ENCODE measurements around the gene CMTM5. TPM values are rescaled to one million over a fixed set of nuclear protein-coding genes. Genes with fewer than 3 reads are reported as not detected.

CMTM5 gene
- total RNA-seq, 1 experiment from 2014 or later: not detected

- Histone ChIP-seq H3K36me3 (ENCODE audit: control insufficient read depth, insufficient read depth, low read length) (no peaks in the 10 kb centered on the region), H3K9me3 (no peaks in the 10 kb centered on the region), H3K27me3 (replicated peaks; ENCODE audit: control insufficient read depth, insufficient read depth, low read length) (no peaks in the 10 kb centered on the region), H3K4me1 (no peaks in the 10 kb centered on the region), H3K4me3 (ENCODE audit: low read depth, low read length) (no peak overlapping the region)
- TF ChIP-seq, protein P1, sequence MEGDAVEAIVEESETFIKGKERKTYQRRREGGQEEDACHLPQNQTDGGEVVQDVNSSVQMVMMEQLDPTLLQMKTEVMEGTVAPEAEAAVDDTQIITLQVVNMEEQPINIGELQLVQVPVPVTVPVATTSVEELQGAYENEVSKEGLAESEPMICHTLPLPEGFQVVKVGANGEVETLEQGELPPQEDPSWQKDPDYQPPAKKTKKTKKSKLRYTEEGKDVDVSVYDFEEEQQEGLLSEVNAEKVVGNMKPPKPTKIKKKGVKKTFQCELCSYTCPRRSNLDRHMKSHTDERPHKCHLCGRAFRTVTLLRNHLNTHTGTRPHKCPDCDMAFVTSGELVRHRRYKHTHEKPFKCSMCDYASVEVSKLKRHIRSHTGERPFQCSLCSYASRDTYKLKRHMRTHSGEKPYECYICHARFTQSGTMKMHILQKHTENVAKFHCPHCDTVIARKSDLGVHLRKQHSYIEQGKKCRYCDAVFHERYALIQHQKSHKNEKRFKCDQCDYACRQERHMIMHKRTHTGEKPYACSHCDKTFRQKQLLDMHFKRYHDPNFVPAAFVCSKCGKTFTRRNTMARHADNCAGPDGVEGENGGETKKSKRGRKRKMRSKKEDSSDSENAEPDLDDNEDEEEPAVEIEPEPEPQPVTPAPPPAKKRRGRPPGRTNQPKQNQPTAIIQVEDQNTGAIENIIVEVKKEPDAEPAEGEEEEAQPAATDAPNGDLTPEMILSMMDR (IDR thresholded peaks at IDR 0.05; ENCODE audit: insufficient read depth in 1 of 2, low read depth in 1 of 2, low read length in 1 of 2, severe bottlenecking in 1 of 2, unreplicated experiment in 1 of 2): no peak
- Mint-ChIP-seq H3K9me3 (ENCODE audit: unreplicated experiment) (no peaks in the 10 kb centered on the region), H3K27ac (ENCODE audit: unreplicated experiment) (no peak overlapping the region), H3K27me3 (ENCODE audit: insufficient read depth, unreplicated experiment) (peaks cover 9% of the 10 kb centered on the region), H3K4me1 (ENCODE audit: low read depth, unreplicated experiment) (no peaks in the 10 kb centered on the region), H3K36me3 (ENCODE audit: insufficient read depth, unreplicated experiment) (no peaks in the 10 kb centered on the region), H3K4me3 (ENCODE audit: unreplicated experiment) (no peak overlapping the region)
- intact Hi-C loops (cut with micrococcal nuclease; ENCODE audit: unreplicated experiment): loop anchor here (2.0 to 10.0 kb wide), 3 partner anchors 29 to 273 kb away; partner anchors contain the start of genes NGDN and SLC22A17
- ChIA-PET POLR2A (no interaction called here), CTCF (interaction anchor here (0.5 to 0.6 kb wide), 2 partner anchors 12 to 165 kb away, joined by 3 to 4 read pairs; no protein-coding TSS in a partner anchor)
- no peak for DNase-seq
- BruUV-seq (replicated peaks): no TSS peak
Observed at GRCh38 chr14:23381871-23382270, 5.0 kb downstream of the CMTM5 start.

GRCh38 chr14:23382276-23382675 lies 5.4 kb downstream of the CMTM5 start:
- TF ChIP-seq, protein P1 (IDR thresholded peaks at IDR 0.05; ENCODE audit: insufficient read depth in 1 of 2, low read depth in 1 of 2, low read length in 1 of 2, severe bottlenecking in 1 of 2, unreplicated experiment in 1 of 2): no peak
- intact Hi-C loops (cut with micrococcal nuclease; ENCODE audit: unreplicated experiment): loop anchor here (5.0 to 10.0 kb wide), 2 partner anchors 85 to 273 kb away; partner anchors contain the start of gene NGDN
- no peak overlapping the region for H3K4me3 Mint-ChIP-seq (ENCODE audit: unreplicated experiment)
- no peaks in the 10 kb centered on the region for H3K9me3 Mint-ChIP-seq (ENCODE audit: unreplicated experiment)
- H3K36me3 Mint-ChIP-seq (ENCODE audit: insufficient read depth, unreplicated experiment): no peaks in the 10 kb centered on the region
- Histone ChIP-seq H3K36me3 (ENCODE audit: control insufficient read depth, insufficient read depth, low read length) (no peaks in the 10 kb centered on the region), H3K4me1 (no peaks in the 10 kb centered on the region), H3K27me3 (replicated peaks; ENCODE audit: control insufficient read depth, insufficient read depth, low read length) (no peaks in the 10 kb centered on the region), H3K4me3 (ENCODE audit: low read depth, low read length) (no peak overlapping the region), H3K9me3 (no peaks in the 10 kb centered on the region)
- no peak overlapping the region for H3K27ac Mint-ChIP-seq (ENCODE audit: unreplicated experiment)
- no peaks in the 10 kb centered on the region for H3K4me1 Mint-ChIP-seq (ENCODE audit: low read depth, unreplicated experiment)
- DNase-seq: no peak
- ChIA-PET POLR2A (no interaction called here), CTCF (no interaction called here)
- BruUV-seq (replicated peaks): no TSS peak
- peaks cover 10% of the 10 kb centered on the region for H3K27me3 Mint-ChIP-seq (ENCODE audit: insufficient read depth, unreplicated experiment)

DNA sequence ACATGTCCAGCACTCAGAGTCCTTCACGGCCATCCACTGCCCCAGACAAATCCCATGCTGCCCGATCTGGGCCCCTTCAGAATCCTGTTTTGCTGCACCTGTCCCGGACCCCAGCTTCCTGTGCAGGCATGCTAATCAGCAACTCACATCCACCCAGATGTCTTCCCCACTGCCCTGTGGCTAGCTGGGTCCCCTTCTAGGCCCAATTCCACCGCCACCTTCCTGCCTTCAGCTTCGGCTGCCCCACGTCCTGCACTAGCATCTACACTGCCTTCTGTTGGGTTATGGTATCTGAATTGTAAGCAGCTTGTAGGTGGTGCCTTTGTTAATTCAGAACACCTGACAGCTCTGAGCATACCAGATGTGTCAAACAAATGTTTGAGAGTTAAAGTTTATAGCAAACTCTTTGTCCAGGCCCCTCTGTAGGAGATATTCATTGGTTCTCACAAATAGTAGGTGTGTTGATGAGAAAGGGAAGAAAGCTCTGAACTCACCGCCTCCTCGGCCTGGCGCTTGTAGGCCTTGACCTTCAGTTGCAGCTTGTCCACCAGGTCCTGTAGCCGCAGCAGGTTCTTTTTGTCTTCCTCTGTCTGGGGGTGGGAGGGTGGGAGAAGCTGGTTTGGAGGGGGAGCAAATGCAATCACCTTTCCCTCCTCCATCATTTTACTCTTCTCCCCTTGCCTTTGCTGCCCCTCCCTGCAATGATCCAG lies 6.0 kb downstream of the CMTM5 start:
- H3K4me1 ChIP-seq: no peaks in the 10 kb centered on the region
- CTCF ChIA-PET: no interaction called here
- no peaks in the 10 kb centered on the region for H3K4me1 Mint-ChIP-seq (ENCODE audit: low read depth, unreplicated experiment)
- intact Hi-C loops (cut with micrococcal nuclease; ENCODE audit: unreplicated experiment): loop anchor here (5.0 to 10.0 kb wide), 2 partner anchors 84 to 272 kb away; partner anchors contain the start of gene NGDN
- H3K36me3 Mint-ChIP-seq (ENCODE audit: insufficient read depth, unreplicated experiment): no peaks in the 10 kb centered on the region
- H3K27me3 Mint-ChIP-seq (ENCODE audit: insufficient read depth, unreplicated experiment): peaks cover 15% of the 10 kb centered on the region
- no peak overlapping the region for H3K4me3 Mint-ChIP-seq (ENCODE audit: unreplicated experiment)
- no peaks in the 10 kb centered on the region for H3K27me3 ChIP-seq (replicated peaks; ENCODE audit: control insufficient read depth, insufficient read depth, low read length)
- no peak for DNase-seq
- POLR2A ChIA-PET: no interaction called here
- no peaks in the 10 kb centered on the region for H3K9me3 Mint-ChIP-seq (ENCODE audit: unreplicated experiment)
- no TSS peak for BruUV-seq (replicated peaks)
- H3K27ac Mint-ChIP-seq (ENCODE audit: unreplicated experiment): no peak overlapping the region
- H3K36me3 ChIP-seq (ENCODE audit: control insufficient read depth, insufficient read depth, low read length): no peaks in the 10 kb centered on the region
- no peak overlapping the region for H3K4me3 ChIP-seq (ENCODE audit: low read depth, low read length)
- TF ChIP-seq, protein P1 (IDR thresholded peaks at IDR 0.05; ENCODE audit: insufficient read depth in 1 of 2, low read depth in 1 of 2, low read length in 1 of 2, severe bottlenecking in 1 of 2, unreplicated experiment in 1 of 2): no peak
- H3K9me3 ChIP-seq: no peaks in the 10 kb centered on the region
